ENCODE results near the gene NDUFA3. TPM values are rescaled to one million over a fixed set of nuclear protein-coding genes. Genes with fewer than 3 reads are reported as not detected.
A peak's percentile ranks its signal among the peaks of the same experiment; 100 is the strongest.

NDUFA3 gene
- total RNA-seq, 6 experiments from 2014 or later: 114 to 173 (median 144) TPM

- Mint-ChIP-seq H3K4me1 (ENCODE audit: low read depth) (peaks cover 50% of the 10 kb centered on the region), H3K27me3 (ENCODE audit: insufficient read depth) (peaks cover 2% of the 10 kb centered on the region; the same call in 1 of the 2 replicates), H3K9me3 (no peaks in the 10 kb centered on the region), H3K4me3 (peak within 1 kb of the TSS; percentile 91), H3K36me3 (ENCODE audit: low read depth) (peaks cover 9% of the 10 kb centered on the region), H3K27ac (peak within 1 kb of the TSS; percentile 89)
- TF ChIP-seq CTCF (IDR thresholded peaks at IDR 0.05): peak; percentile 62
- DNase-seq: no peak
Observed at GRCh38 chr19:54137699-54138488, 35.2 kb downstream of the NDUFA3 start, which contains the start of gene CNOT3. TSS of gene CNOT3 (plus strand) at chr19:54137762. CDS start at chr19:54142979, 5,217 bp downstream.

- Mint-ChIP-seq H3K36me3 (ENCODE audit: low read depth) (peaks cover 14% of the 10 kb centered on the region), H3K27me3 (ENCODE audit: insufficient read depth) (peaks cover 2% of the 10 kb centered on the region; the same call in 1 of the 2 replicates), H3K4me3 (peak overlapping the region; percentile 91), H3K9me3 (no peaks in the 10 kb centered on the region), H3K4me1 (ENCODE audit: low read depth) (peaks cover 50% of the 10 kb centered on the region), H3K27ac (peak overlapping the region; percentile 89)
- TF ChIP-seq CTCF (IDR thresholded peaks at IDR 0.05): no peak
- no peak for DNase-seq
Observed at GRCh38 chr19:54138489-54139256, 36.0 kb downstream of the NDUFA3 start.

- Mint-ChIP-seq H3K36me3 (ENCODE audit: low read depth) (peaks cover 29% of the 10 kb centered on the region), H3K4me3 (no peak overlapping the region), H3K9me3 (no peaks in the 10 kb centered on the region), H3K27me3 (ENCODE audit: insufficient read depth) (peaks cover 2% of the 10 kb centered on the region; the same call in 1 of the 2 replicates), H3K4me1 (ENCODE audit: low read depth) (peaks cover 42% of the 10 kb centered on the region), H3K27ac (peak overlapping the region; percentile 54; the same call in 1 of the 2 replicates)
- no peak for TF ChIP-seq CTCF (IDR thresholded peaks at IDR 0.05)
- DNase-seq: peak; percentile 25
Observed at GRCh38 chr19:54141356-54141755, 38.7 kb downstream of the NDUFA3 start.

- Mint-ChIP-seq H3K4me3 (no peak overlapping the region; the same call in 1 of the 2 replicates), H3K9me3 (no peaks in the 10 kb centered on the region), H3K27ac (peak overlapping the region; percentile 54; the same call in 1 of the 2 replicates), H3K36me3 (ENCODE audit: low read depth) (peaks cover 29% of the 10 kb centered on the region), H3K4me1 (ENCODE audit: low read depth) (peaks cover 40% of the 10 kb centered on the region), H3K27me3 (ENCODE audit: insufficient read depth) (peaks cover 2% of the 10 kb centered on the region; the same call in 1 of the 2 replicates)
- DNase-seq: peak; percentile 56
- no peak for TF ChIP-seq CTCF (IDR thresholded peaks at IDR 0.05)
Observed at GRCh38 chr19:54142166-54142780, 39.6 kb downstream of the NDUFA3 start.

GRCh38 chr19:54145541-54146158 is 43.0 kb downstream of the NDUFA3 start:
- no peak for DNase-seq
- Mint-ChIP-seq H3K4me3 (no peak overlapping the region), H3K36me3 (ENCODE audit: low read depth) (peaks cover 35% of the 10 kb centered on the region)

More at GRCh38 chr19:54145541-54146158, 43.0 kb downstream of the NDUFA3 start:
- TF ChIP-seq CTCF (IDR thresholded peaks at IDR 0.05): no peak
- peaks cover 21% of the 10 kb centered on the region for H3K4me1 Mint-ChIP-seq (ENCODE audit: low read depth)
- no peaks in the 10 kb centered on the region for H3K9me3 Mint-ChIP-seq
- H3K27me3 Mint-ChIP-seq (ENCODE audit: insufficient read depth): peaks cover 5% of the 10 kb centered on the region
- no peak overlapping the region for H3K27ac Mint-ChIP-seq

Measured in HFFc6 (cell line).